ENCODE measurements around the gene ZNF764. TPM values are rescaled to one million over a fixed set of nuclear protein-coding genes. Genes with fewer than 3 reads are reported as not detected.

Gene ZNF764
- total RNA-seq, 1 experiment from 2014 or later = 9.1 TPM

- no peak for TF ChIP-seq POLR2AphosphoS5 (IDR thresholded peaks at IDR 0.05; ENCODE audit: low read depth, low read length)
- TF ChIP-seq EZH2phosphoT487 (IDR thresholded peaks at IDR 0.05; ENCODE audit: borderline replicate concordance) = no peak
- no peak for TF ChIP-seq ELF1 (IDR thresholded peaks at IDR 0.05; ENCODE audit: borderline replicate concordance, low read depth)
- TF ChIP-seq CBX3 (IDR thresholded peaks at IDR 0.05; ENCODE audit: low read depth) = no peak
- no peak for TF ChIP-seq ZBTB33 (IDR thresholded peaks at IDR 0.05; ENCODE audit: extremely low read depth, insufficient replicate concordance, low read length)
- TF ChIP-seq MAX (IDR thresholded peaks at IDR 0.05) = no peak
- no peak for TF ChIP-seq ZFX (IDR thresholded peaks at IDR 0.05)
- TF ChIP-seq FOSL1 (IDR thresholded peaks at IDR 0.05; ENCODE audit: low read depth) = no peak
- no peak for TF ChIP-seq CTCF (IDR thresholded peaks at IDR 0.05 in 2 of 3, conservative IDR thresholded peaks at IDR 0.05 in 1 of 3; ENCODE audit: borderline replicate concordance in 1 of 3, insufficient read depth in 1 of 3, low read depth in 2 of 3, low read length in 2 of 3)
- no peak for TF ChIP-seq RAD21 (IDR thresholded peaks at IDR 0.05; ENCODE audit: low read depth)
- no peak for TF ChIP-seq CEBPB (IDR thresholded peaks at IDR 0.05; ENCODE audit: low read depth)
- TF ChIP-seq JUND (IDR thresholded peaks at IDR 0.05) = no peak
- no peak for TF ChIP-seq SP1 (IDR thresholded peaks at IDR 0.05; ENCODE audit: low read depth)
- no peak for TF ChIP-seq ZNF274 (IDR thresholded peaks at IDR 0.05; ENCODE audit: low read depth, low read length)
- TF ChIP-seq SRF (IDR thresholded peaks at IDR 0.05; ENCODE audit: low read depth) = no peak
- no peak for TF ChIP-seq TCF7L2 (IDR thresholded peaks at IDR 0.05; ENCODE audit: borderline replicate concordance, extremely low read depth, insufficient read depth, insufficient read length)
- no peak for TF ChIP-seq REST (IDR thresholded peaks at IDR 0.05; ENCODE audit: low read depth)
- TF ChIP-seq EZH2 (IDR thresholded peaks at IDR 0.05) = no peak
- no peak for TF ChIP-seq POLR2A (IDR thresholded peaks at IDR 0.05; ENCODE audit: borderline replicate concordance, extremely low read depth, insufficient read depth, insufficient read length)
- BruUV-seq (replicated peaks) = no TSS peak
- ChIA-PET POLR2A (no interaction called here), RAD21 (ENCODE audit: low non-redundant PET in 1 of 2, low total read pairs in 2 of 2, uncharacterized antibody in 2 of 2, unreplicated experiment in 2 of 2) (no interaction called here), CTCF (no interaction called here)
- Histone ChIP-seq H3K9me2 (ENCODE audit: insufficient read depth) (no peaks in the 10 kb centered on the region), H3K27me3 (ENCODE audit: insufficient read depth, low read length) (no peaks in the 10 kb centered on the region), H3K4me3 (replicated peaks in 1 of 2; ENCODE audit: low read depth in 1 of 2, low read length in 2 of 2) (no peak overlapping the region), H4K20me1 (ENCODE audit: insufficient read depth) (no peaks in the 10 kb centered on the region), H3K36me3 (ENCODE audit: control insufficient read depth in 1 of 2, insufficient read depth in 2 of 2, low read length in 2 of 2) (no peaks in the 10 kb centered on the region), H2AFZ (ENCODE audit: low read depth, low read length, poor library complexity, severe bottlenecking) (no peak overlapping the region), H3K27ac (ENCODE audit: low read depth, low read length) (no peak overlapping the region), H3K79me2 (ENCODE audit: insufficient read depth, low read length) (no peaks in the 10 kb centered on the region), H3K4me2 (ENCODE audit: low read length) (no peak overlapping the region), H3K4me1 (ENCODE audit: control insufficient read depth in 1 of 2, insufficient read depth in 2 of 2, low read length in 2 of 2) (peaks cover 6 to 19% of the 10 kb centered on the region in 2 experiments), H3K9ac (ENCODE audit: low read length) (no peak overlapping the region), H3K9me3 (ENCODE audit: control insufficient read depth in 1 of 2, insufficient read depth in 1 of 2, low read depth in 1 of 2, low read length in 2 of 2) (no peaks in the 10 kb centered on the region)
- intact Hi-C loops (cut with micrococcal nuclease) = no loop called here
- DNase-seq (ENCODE audit: low read depth, low spot score) (no peak), ATAC-seq (no peak)
Observed at GRCh38 chr16:30546115-30546514, 12.1 kb downstream of the ZNF764 start.

All from HCT116 (cell line).